GM23338 (cell line): ENCODE results near the gene IL1A. TPM values are rescaled to one million over a fixed set of nuclear protein-coding genes. Genes with fewer than 3 reads are reported as not detected.

Experiments
- ATAC-seq: fragments of 200-7000 bp; cut with Tn5 transposase; 3 replicates; pipeline ENCODE4 v1.9.1; 2020
- DNase-seq: peaks from one replicate; pipeline ENCODE4 v3.0.0-alpha.2; 2015; ENCODE audit warnings: low spot score
- H2AFZ ChIP-seq: fragments of 200-600 bp; sonication (generic); 2 replicates; pipeline ENCODE4 v1.8.0; 2016; ENCODE audit warnings: antibody characterized with exemption, mild to moderate bottlenecking, moderate library complexity
- H3F3A ChIP-seq: fragments of 200-600 bp; sonication (generic); replicated peaks from 2 replicates; pipeline ENCODE4 v1.8.0; 2017; ENCODE audit warnings: antibody characterized with exemption, mixed run types, low read depth
- H3K27ac ChIP-seq: fragments of 200-600 bp; sonication (generic); 2 replicates; pipeline ENCODE4 v1.6.1; 2016; ENCODE audit warnings: low read depth
- H3K27me3 ChIP-seq: fragments of 200-600 bp; sonication (generic); 2 replicates; pipeline ENCODE4 v1.8.0; 2016; ENCODE audit warnings: mild to moderate bottlenecking, mixed run types, moderate library complexity; ENCODE audit not compliant: insufficient read depth
- H3K36me3 ChIP-seq: fragments of 200-600 bp; sonication (generic); 2 replicates; pipeline ENCODE4 v1.8.0; 2016; ENCODE audit warnings: mild to moderate bottlenecking; ENCODE audit not compliant: insufficient read depth
- H3K4me1 ChIP-seq: fragments of 200-600 bp; sonication (generic); 2 replicates; pipeline ENCODE4 v1.8.0; 2016; ENCODE audit warnings: mild to moderate bottlenecking, moderate library complexity; ENCODE audit not compliant: insufficient read depth
- H3K4me2 ChIP-seq: fragments of 200-600 bp; sonication (generic); 2 replicates; pipeline ENCODE4 v1.7.1; 2017; ENCODE audit warnings: mixed run types
- H3K4me3 ChIP-seq: fragments of 200-600 bp; sonication (generic); 2 replicates; pipeline ENCODE4 v1.6.1; 2016; ENCODE audit warnings: mixed run types
- H3K79me2 ChIP-seq: fragments of 200-600 bp; sonication (generic); replicated peaks from 2 replicates; pipeline ENCODE4 v1.8.0; 2017; ENCODE audit warnings: mild to moderate bottlenecking; ENCODE audit not compliant: insufficient read depth
- H3K9me2 ChIP-seq: fragments of 200-600 bp; sonication (generic); 2 replicates; pipeline ENCODE4 v1.8.0; 2017; ENCODE audit not compliant: insufficient read depth
- H4K20me1 ChIP-seq: fragments of 200-600 bp; sonication (generic); replicated peaks from 2 replicates; pipeline ENCODE4 v1.8.0; 2017; ENCODE audit warnings: mild to moderate bottlenecking; ENCODE audit not compliant: insufficient read depth
- H3K27ac Mint-ChIP-seq: 2 replicates; pipeline ENCODE4 v1.8.0; 2020; ENCODE audit warnings: inconsistent platforms, mild to moderate bottlenecking, moderate library complexity, mixed read lengths
- H3K27me3 Mint-ChIP-seq: 3 replicates; pipeline ENCODE4 v1.8.0; 2022; ENCODE audit warnings: low read depth, mild to moderate bottlenecking, moderate library complexity, mixed read lengths, inconsistent platforms; ENCODE audit not compliant: insufficient read depth, poor library complexity
- H3K36me3 Mint-ChIP-seq: 3 replicates; pipeline ENCODE4 v1.8.0; 2021; ENCODE audit warnings: low read depth, mild to moderate bottlenecking, inconsistent platforms, moderate library complexity, mixed read lengths
- H3K4me1 Mint-ChIP-seq: 3 replicates; pipeline ENCODE4 v1.8.0; 2020; ENCODE audit warnings: mild to moderate bottlenecking, inconsistent platforms, mixed read lengths
- H3K4me3 Mint-ChIP-seq: 3 replicates; pipeline ENCODE4 v1.8.0; 2021; ENCODE audit warnings: moderate library complexity, mild to moderate bottlenecking, inconsistent platforms, mixed read lengths
- H3K9me3 Mint-ChIP-seq: 3 replicates; pipeline ENCODE4 v1.8.0; 2020; ENCODE audit warnings: moderate library complexity, mild to moderate bottlenecking, inconsistent platforms, mixed read lengths
- EZH2 ChIP-seq: fragments of 200-600 bp; sonication (generic); IDR thresholded peaks from one replicate; pipeline ENCODE4 v1.8.0; 2017; ENCODE audit warnings: antibody characterized with exemption, mild to moderate bottlenecking, low read depth; ENCODE audit not compliant: unreplicated experiment
- POLR2AphosphoS5 ChIP-seq: IDR thresholded peaks from 2 replicates; pipeline ENCODE4 v1.6.1; 2016; ENCODE audit warnings: antibody characterized with exemption, low read depth
- ZNF331 ChIP-seq: fragments of 250-450 bp; sonication (Bioruptor Pico); IDR thresholded peaks from 2 replicates; pipeline ENCODE4 v1.5.0; 2020; ENCODE audit warnings: low read depth, mild to moderate bottlenecking, moderate library complexity
- polyA plus RNA-seq: library from polyadenylated mRNA; unstranded; fragments of >200 nt; fragmentation: Nextera tagmentation; extraction: Ambion mirVana; gene quantifications from 2 replicates; pipeline ENCODE4 v1.2.1, GENCODE V29; 2016
- total RNA-seq: library from RNA; depleted of rRNA; stranded (reverse); fragments of >200 nt; shearing (Covaris generic); gene quantifications from 2 replicates; pipeline ENCODE4 v1.2.3, GENCODE V29; 2014
- TF ChIP-seq, protein P1 (sequence below): fragments of 250-450 bp; sonication (Bioruptor Pico); IDR thresholded peaks from 2 replicates; pipeline ENCODE4 v1.5.0; 2020; ENCODE audit warnings: mild to moderate bottlenecking, moderate library complexity
- TF ChIP-seq, protein P2 (sequence below), 2 experiments: fragments of 200-600 bp in 1 of 2; sonication (generic) in 1 of 2; conservative IDR thresholded peaks; 2 replicates each; pipeline versions ENCODE4 v1.5.1 to v1.6.1; 2016 to 2017; ENCODE audit warnings: antibody characterized with exemption in 2 of 2, low read depth in 2 of 2, mild to moderate bottlenecking in 2 of 2, moderate library complexity in 1 of 2

Gene IL1A
- total and polyA plus RNA-seq, 2 experiments from 2014 or later = 0.65 to 0.73 TPM

DNA sequence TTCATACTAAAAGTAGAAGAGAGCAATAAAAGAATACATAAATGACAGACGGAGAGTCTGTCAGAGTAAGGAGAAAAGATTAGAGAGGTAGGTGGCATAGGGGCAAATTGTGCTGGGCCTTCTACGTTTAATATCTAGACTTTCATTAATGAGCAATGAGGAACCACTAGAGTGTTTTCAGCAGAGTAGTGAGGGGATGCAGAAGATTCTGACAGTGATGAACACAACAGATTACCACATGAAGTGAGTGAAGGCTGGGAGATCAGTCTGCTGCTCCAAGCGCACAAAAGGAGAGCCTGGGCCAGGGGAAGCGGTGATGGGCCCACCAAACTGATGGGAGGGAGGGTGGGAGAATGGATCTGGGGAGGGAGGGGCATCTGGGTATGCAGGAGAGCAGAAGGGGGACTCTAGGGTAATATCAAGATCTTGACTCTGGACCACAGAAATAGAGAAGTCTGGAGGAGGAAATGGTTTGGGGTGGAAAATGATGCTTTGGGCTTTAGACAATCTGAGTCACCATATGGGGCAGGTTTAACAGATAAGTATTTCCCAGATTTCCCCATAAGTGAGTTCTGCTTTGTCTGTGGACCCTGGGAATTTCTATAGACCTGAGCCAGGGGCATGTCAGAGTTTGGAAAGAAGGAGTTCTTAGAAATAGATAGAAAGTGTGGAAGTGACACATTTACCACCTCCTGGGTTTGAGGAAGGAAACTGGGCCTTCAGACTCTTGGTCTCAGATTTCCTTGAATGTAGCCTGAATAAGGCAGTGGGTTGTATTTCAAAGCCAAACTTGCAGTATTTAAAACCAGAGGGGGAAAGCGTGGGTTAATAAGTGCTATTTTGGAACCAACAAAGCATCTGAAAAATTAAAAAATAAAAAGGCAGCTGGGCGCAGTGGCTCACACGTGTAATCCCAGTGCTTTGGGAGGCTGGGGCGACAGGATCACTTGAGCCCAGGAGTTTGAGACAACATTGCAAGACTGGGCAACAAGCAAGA is 15.0 kb upstream of the IL1A start (continued):
- TF ChIP-seq, protein P1, sequence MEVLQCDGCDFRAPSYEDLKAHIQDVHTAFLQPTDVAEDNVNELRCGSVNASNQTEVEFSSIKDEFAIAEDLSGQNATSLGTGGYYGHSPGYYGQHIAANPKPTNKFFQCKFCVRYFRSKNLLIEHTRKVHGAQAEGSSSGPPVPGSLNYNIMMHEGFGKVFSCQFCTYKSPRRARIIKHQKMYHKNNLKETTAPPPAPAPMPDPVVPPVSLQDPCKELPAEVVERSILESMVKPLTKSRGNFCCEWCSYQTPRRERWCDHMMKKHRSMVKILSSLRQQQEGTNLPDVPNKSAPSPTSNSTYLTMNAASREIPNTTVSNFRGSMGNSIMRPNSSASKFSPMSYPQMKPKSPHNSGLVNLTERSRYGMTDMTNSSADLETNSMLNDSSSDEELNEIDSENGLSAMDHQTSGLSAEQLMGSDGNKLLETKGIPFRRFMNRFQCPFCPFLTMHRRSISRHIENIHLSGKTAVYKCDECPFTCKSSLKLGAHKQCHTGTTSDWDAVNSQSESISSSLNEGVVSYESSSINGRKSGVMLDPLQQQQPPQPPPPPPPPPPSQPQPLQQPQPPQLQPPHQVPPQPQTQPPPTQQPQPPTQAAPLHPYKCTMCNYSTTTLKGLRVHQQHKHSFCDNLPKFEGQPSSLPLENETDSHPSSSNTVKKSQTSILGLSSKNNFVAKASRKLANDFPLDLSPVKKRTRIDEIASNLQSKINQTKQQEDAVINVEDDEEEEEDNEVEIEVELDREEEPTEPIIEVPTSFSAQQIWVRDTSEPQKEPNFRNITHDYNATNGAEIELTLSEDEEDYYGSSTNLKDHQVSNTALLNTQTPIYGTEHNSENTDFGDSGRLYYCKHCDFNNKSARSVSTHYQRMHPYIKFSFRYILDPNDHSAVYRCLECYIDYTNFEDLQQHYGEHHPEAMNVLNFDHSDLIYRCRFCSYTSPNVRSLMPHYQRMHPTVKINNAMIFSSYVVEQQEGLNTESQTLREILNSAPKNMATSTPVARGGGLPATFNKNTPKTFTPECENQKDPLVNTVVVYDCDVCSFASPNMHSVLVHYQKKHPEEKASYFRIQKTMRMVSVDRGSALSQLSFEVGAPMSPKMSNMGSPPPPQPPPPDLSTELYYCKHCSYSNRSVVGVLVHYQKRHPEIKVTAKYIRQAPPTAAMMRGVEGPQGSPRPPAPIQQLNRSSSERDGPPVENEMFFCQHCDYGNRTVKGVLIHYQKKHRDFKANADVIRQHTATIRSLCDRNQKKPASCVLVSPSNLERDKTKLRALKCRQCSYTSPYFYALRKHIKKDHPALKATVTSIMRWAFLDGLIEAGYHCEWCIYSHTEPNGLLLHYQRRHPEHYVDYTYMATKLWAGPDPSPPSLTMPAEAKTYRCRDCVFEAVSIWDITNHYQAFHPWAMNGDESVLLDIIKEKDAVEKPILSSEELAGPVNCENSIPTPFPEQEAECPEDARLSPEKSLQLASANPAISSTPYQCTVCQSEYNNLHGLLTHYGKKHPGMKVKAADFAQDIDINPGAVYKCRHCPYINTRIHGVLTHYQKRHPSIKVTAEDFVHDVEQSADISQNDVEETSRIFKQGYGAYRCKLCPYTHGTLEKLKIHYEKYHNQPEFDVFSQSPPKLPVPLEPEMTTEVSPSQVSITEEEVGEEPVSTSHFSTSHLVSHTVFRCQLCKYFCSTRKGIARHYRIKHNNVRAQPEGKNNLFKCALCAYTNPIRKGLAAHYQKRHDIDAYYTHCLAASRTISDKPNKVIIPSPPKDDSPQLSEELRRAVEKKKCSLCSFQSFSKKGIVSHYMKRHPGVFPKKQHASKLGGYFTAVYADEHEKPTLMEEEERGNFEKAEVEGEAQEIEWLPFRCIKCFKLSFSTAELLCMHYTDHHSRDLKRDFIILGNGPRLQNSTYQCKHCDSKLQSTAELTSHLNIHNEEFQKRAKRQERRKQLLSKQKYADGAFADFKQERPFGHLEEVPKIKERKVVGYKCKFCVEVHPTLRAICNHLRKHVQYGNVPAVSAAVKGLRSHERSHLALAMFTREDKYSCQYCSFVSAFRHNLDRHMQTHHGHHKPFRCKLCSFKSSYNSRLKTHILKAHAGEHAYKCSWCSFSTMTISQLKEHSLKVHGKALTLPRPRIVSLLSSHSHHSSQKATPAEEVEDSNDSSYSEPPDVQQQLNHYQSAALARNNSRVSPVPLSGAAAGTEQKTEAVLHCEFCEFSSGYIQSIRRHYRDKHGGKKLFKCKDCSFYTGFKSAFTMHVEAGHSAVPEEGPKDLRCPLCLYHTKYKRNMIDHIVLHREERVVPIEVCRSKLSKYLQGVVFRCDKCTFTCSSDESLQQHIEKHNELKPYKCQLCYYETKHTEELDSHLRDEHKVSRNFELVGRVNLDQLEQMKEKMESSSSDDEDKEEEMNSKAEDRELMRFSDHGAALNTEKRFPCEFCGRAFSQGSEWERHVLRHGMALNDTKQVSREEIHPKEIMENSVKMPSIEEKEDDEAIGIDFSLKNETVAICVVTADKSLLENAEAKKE (CRISPR knock-in tag) = no peak
- no peak for TF ChIP-seq ZNF331
- no peak for TF ChIP-seq POLR2AphosphoS5
- TF ChIP-seq, protein P2, sequence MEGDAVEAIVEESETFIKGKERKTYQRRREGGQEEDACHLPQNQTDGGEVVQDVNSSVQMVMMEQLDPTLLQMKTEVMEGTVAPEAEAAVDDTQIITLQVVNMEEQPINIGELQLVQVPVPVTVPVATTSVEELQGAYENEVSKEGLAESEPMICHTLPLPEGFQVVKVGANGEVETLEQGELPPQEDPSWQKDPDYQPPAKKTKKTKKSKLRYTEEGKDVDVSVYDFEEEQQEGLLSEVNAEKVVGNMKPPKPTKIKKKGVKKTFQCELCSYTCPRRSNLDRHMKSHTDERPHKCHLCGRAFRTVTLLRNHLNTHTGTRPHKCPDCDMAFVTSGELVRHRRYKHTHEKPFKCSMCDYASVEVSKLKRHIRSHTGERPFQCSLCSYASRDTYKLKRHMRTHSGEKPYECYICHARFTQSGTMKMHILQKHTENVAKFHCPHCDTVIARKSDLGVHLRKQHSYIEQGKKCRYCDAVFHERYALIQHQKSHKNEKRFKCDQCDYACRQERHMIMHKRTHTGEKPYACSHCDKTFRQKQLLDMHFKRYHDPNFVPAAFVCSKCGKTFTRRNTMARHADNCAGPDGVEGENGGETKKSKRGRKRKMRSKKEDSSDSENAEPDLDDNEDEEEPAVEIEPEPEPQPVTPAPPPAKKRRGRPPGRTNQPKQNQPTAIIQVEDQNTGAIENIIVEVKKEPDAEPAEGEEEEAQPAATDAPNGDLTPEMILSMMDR (conservative IDR thresholded peaks at IDR 0.05; ENCODE audit: low read depth in 2 of 2) = no peak

DNA sequence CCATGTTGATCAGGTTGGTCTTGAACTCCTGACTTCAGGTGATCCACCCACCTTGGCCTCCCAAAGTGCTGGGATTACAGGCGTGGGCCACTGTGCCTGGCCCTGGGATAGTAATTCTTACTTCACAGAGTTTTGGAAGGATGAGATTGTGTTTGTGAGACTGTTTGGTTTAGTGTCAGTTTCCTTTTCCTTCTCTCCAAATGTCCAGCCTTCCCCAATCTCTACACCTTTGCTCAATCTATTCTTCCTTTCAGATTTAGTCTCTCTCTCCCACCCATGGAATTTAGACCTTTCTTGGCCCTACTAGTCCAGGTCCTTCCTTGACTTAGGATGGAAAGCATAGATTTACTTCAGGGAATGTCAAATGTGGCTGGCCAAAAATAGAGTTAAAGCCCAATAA is 12.2 kb upstream of the IL1A start:
- no peak overlapping the region for H3K4me3 Mint-ChIP-seq
- H3K9me3 Mint-ChIP-seq = no peaks in the 10 kb centered on the region; the same call in 2 of the 3 replicates
- no peak overlapping the region for H3K27ac ChIP-seq
- no peak for TF ChIP-seq EZH2
- TF ChIP-seq, protein P1 (CRISPR knock-in tag) = no peak

More for the DNA sequence above, 12.2 kb upstream of the IL1A start:
- no peak overlapping the region for H3K4me2 ChIP-seq
- no peak overlapping the region for H2AFZ ChIP-seq
- H3K36me3 Mint-ChIP-seq = peaks cover 9% of the 10 kb centered on the region; the same call in 2 of the 3 replicates
- no peaks in the 10 kb centered on the region for H3K36me3 ChIP-seq
- H3K27me3 ChIP-seq = no peaks in the 10 kb centered on the region
- no peaks in the 10 kb centered on the region for H4K20me1 ChIP-seq
- H3K4me1 ChIP-seq = peaks cover 8% of the 10 kb centered on the region
- H3K27ac Mint-ChIP-seq = no peak overlapping the region
- H3K27me3 Mint-ChIP-seq = peaks cover 8% of the 10 kb centered on the region
- no peaks in the 10 kb centered on the region for H3K79me2 ChIP-seq
- H3K4me3 ChIP-seq = no peak overlapping the region
- ATAC-seq (no peak), DNase-seq (no peak)
- H3F3A ChIP-seq = no peaks in the 10 kb centered on the region
- no peaks in the 10 kb centered on the region; the same call in 1 of the 2 replicates for H3K9me2 ChIP-seq
- peaks cover 15% of the 10 kb centered on the region; the same call in 2 of the 3 replicates for H3K4me1 Mint-ChIP-seq
